WTC11 (cell line): Measurements from ENCODE around the gene FXYD6. TPM values are rescaled to one million over a fixed set of nuclear protein-coding genes. Genes with fewer than 3 reads are reported as not detected.

Experiments
- ATAC-seq: fragments of 200-7000 bp; cut with Tn5 transposase; 2 replicates; pipeline ENCODE4 v1.10.0; 2021; ENCODE audit warnings: mild to moderate bottlenecking, moderate library complexity
- CTCF ChIA-PET: fragments of 300-600 bp; sonication (Branson Sonifier 250); formaldehyde crosslinking; loops from one replicate; lab custom pipeline; 2021; ENCODE audit warnings: antibody characterized with exemption; lab: Charles Lee
- POLR2A ChIA-PET: fragments of 350-600 bp; sonication (Branson Sonifier 250); formaldehyde crosslinking; loops from one replicate; lab custom pipeline; 2021; ENCODE audit warnings: antibody characterized with exemption; lab: Charles Lee
- DNase-seq: peaks from one replicate; pipeline ENCODE4 v3.0.0; 2021; ENCODE audit warnings: low spot score
- H3K27ac Mint-ChIP-seq: 2 replicates; pipeline ENCODE4 v1.8.0; 2021; ENCODE audit warnings: mixed read lengths
- H3K27me3 Mint-ChIP-seq: 2 replicates; pipeline ENCODE4 v1.8.0; 2021; ENCODE audit warnings: low read depth, mild to moderate bottlenecking, moderate library complexity, mixed read lengths
- H3K36me3 Mint-ChIP-seq: 2 replicates; pipeline ENCODE4 v1.8.0; 2021; ENCODE audit warnings: mixed read lengths
- H3K4me1 Mint-ChIP-seq: 2 replicates; pipeline ENCODE4 v1.8.0; 2022; ENCODE audit warnings: mixed read lengths
- H3K4me3 Mint-ChIP-seq: 2 replicates; pipeline ENCODE4 v1.8.0; 2021; ENCODE audit warnings: mild to moderate bottlenecking, moderate library complexity, mixed read lengths
- H3K9me3 Mint-ChIP-seq: 2 replicates; pipeline ENCODE4 v1.8.0; 2021; ENCODE audit warnings: mixed read lengths
- CBFB ChIP-seq: sonication (generic); formaldehyde crosslinking; IDR thresholded peaks from 2 replicates; pipeline ENCODE4 v1.8.1; 2022; ENCODE audit warnings: mild to moderate bottlenecking, low read depth, missing genetic modification reagents
- FOXJ3 ChIP-seq: sonication (generic); formaldehyde crosslinking; IDR thresholded peaks from 2 replicates; pipeline ENCODE4 v1.9.0; 2021; ENCODE audit warnings: missing genetic modification reagents, mild to moderate bottlenecking, borderline replicate concordance
- JUN ChIP-seq: sonication (generic); formaldehyde crosslinking; IDR thresholded peaks from 2 replicates; pipeline ENCODE4 v1.8.0; 2023; ENCODE audit warnings: mild to moderate bottlenecking, missing genetic modification reagents
- KAT7 ChIP-seq: sonication (generic); formaldehyde crosslinking; IDR thresholded peaks from 2 replicates; pipeline ENCODE4 v1.8.1; 2023; ENCODE audit warnings: missing genetic modification reagents, mild to moderate bottlenecking, borderline replicate concordance
- NFATC4 ChIP-seq: fragments of 250-450 bp; sonication (Bioruptor Pico); IDR thresholded peaks from 2 replicates; pipeline ENCODE4 v1.9.0; 2021; ENCODE audit warnings: mild to moderate bottlenecking
- NFE2L1 ChIP-seq: sonication (generic); formaldehyde crosslinking; IDR thresholded peaks from 2 replicates; pipeline ENCODE4 v1.8.1; 2023; ENCODE audit warnings: missing genetic modification reagents
- NR1H2 ChIP-seq: sonication (generic); formaldehyde crosslinking; IDR thresholded peaks from 2 replicates; pipeline ENCODE4 v1.9.0; 2021; ENCODE audit warnings: mild to moderate bottlenecking, moderate library complexity, missing genetic modification reagents
- OVOL2 ChIP-seq: fragments of 250-450 bp; sonication (Bioruptor Pico); IDR thresholded peaks from 2 replicates; pipeline ENCODE4 v1.9.0; 2021; ENCODE audit warnings: mild to moderate bottlenecking, borderline replicate concordance
- RELA ChIP-seq: sonication (generic); formaldehyde crosslinking; IDR thresholded peaks from 2 replicates; pipeline ENCODE4 v1.8.1; 2022; ENCODE audit warnings: missing genetic modification reagents, mild to moderate bottlenecking, borderline replicate concordance
- ZNF121 ChIP-seq: sonication (generic); formaldehyde crosslinking; IDR thresholded peaks from 2 replicates; pipeline ENCODE4 v1.8.0; 2023; ENCODE audit warnings: missing genetic modification reagents
- ZNF232 ChIP-seq: sonication (generic); formaldehyde crosslinking; IDR thresholded peaks from 2 replicates; pipeline ENCODE4 v1.8.0; 2022; ENCODE audit warnings: mild to moderate bottlenecking, missing genetic modification reagents
- ZNF416 ChIP-seq: fragments of 250-450 bp; sonication (Bioruptor Pico); IDR thresholded peaks from 2 replicates; pipeline ENCODE4 v1.9.0; 2021; ENCODE audit warnings: mild to moderate bottlenecking, inconsistent platforms
- ZNF423 ChIP-seq: fragments of 250-450 bp; sonication (Bioruptor Pico); IDR thresholded peaks from 2 replicates; pipeline ENCODE4 v2.1.2; 2022; ENCODE audit warnings: mild to moderate bottlenecking, moderate library complexity
- total RNA-seq: library from RNA; stranded (reverse); gene quantifications from 3 replicates; pipeline ENCODE4 v1.2.3, GENCODE V29; 2021
- TF ChIP-seq, protein P1 (sequence below): sonication (generic); formaldehyde crosslinking; IDR thresholded peaks from 2 replicates; pipeline ENCODE4 v1.8.0; 2022; ENCODE audit warnings: mild to moderate bottlenecking, missing genetic modification reagents
- TF ChIP-seq, protein P2 (sequence below): sonication (generic); formaldehyde crosslinking; IDR thresholded peaks from 2 replicates; pipeline ENCODE4 v1.8.0; 2022; ENCODE audit warnings: mild to moderate bottlenecking, missing genetic modification reagents
- TF ChIP-seq, protein P3 (sequence below): fragments of 250-450 bp; sonication (Bioruptor Pico); conservative IDR thresholded peaks from 2 replicates; pipeline ENCODE4 v1.9.0; 2021; ENCODE audit warnings: mild to moderate bottlenecking
- TF ChIP-seq, protein P4 (sequence below): sonication (generic); formaldehyde crosslinking; IDR thresholded peaks from 2 replicates; pipeline ENCODE4 v1.8.1; 2022; ENCODE audit warnings: mild to moderate bottlenecking, moderate library complexity, missing genetic modification reagents
- TF ChIP-seq, protein P5 (sequence below): fragments of 250-450 bp; sonication (Bioruptor Pico); IDR thresholded peaks from 2 replicates; pipeline ENCODE4 v1.9.0; 2021; ENCODE audit warnings: moderate library complexity, mild to moderate bottlenecking, inconsistent platforms, borderline replicate concordance
- TF ChIP-seq, protein P6 (sequence below): sonication (generic); formaldehyde crosslinking; IDR thresholded peaks from 2 replicates; pipeline ENCODE4 v1.8.1; 2023; ENCODE audit warnings: mild to moderate bottlenecking, missing genetic modification reagents
- TF ChIP-seq, protein P7 (sequence below): sonication (generic); formaldehyde crosslinking; IDR thresholded peaks from 2 replicates; pipeline ENCODE4 v1.8.1; 2022; ENCODE audit warnings: low read depth, missing genetic modification reagents, borderline replicate concordance
- TF ChIP-seq, protein P8 (sequence below): sonication (generic); formaldehyde crosslinking; conservative IDR thresholded peaks from 2 replicates; pipeline ENCODE4 v1.8.1; 2022; ENCODE audit warnings: mild to moderate bottlenecking, missing genetic modification reagents
- TF ChIP-seq, protein P9 (sequence below): sonication (generic); formaldehyde crosslinking; IDR thresholded peaks from 2 replicates; pipeline ENCODE4 v1.8.1; 2023; ENCODE audit warnings: mild to moderate bottlenecking, moderate library complexity, missing genetic modification reagents

The FXYD6 gene
- total RNA-seq, 1 experiment from 2014 or later: 26.2 TPM

DNA sequence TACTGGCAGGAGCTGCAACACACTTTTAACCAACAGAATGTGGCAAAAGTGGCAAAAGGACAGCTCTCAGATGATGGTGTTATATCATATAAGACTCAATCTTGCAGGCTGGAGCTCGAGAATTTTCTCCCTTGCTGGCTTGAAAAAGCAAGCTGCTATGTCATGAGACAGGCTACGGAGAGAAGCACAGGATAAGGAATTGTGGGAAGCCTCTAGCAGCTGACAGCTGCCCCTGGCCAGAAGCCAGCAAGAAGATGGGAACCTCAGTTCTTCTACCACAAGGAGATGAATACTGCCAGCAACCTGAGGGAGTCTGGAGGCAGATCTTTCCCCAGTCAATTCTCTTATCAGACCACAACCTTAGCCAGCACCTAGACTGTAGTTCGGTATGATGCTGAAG is 24.6 kb downstream of the FXYD6 start:
- Mint-ChIP-seq H3K9me3 (peaks cover 13% of the 10 kb centered on the region), H3K4me3 (no peak overlapping the region), H3K27ac (no peak overlapping the region), H3K36me3 (peaks cover 8% of the 10 kb centered on the region)
- ChIA-PET POLR2A (no interaction called here), CTCF (interaction anchor here (0.8 to 3.3 kb wide), 3 partner anchors 9 to 95 kb away, joined by 4 to 9 read pairs (median 4); no protein-coding TSS in a partner anchor)
- TF ChIP-seq ZNF416 (no peak), ZNF121 (CRISPR knock-in tag) (no peak), ZNF232 (CRISPR knock-in tag) (no peak), OVOL2 (CRISPR knock-in tag) (no peak), NFATC4 (CRISPR knock-in tag) (no peak), FOXJ3 (no peak), RELA (no peak), NFE2L1 (no peak), KAT7 (no peak), NR1H2 (no peak)
- TF ChIP-seq, protein P1, sequence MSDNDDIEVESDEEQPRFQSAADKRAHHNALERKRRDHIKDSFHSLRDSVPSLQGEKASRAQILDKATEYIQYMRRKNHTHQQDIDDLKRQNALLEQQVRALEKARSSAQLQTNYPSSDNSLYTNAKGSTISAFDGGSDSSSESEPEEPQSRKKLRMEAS (CRISPR knock-in tag): no peak
- TF ChIP-seq, protein P2, sequence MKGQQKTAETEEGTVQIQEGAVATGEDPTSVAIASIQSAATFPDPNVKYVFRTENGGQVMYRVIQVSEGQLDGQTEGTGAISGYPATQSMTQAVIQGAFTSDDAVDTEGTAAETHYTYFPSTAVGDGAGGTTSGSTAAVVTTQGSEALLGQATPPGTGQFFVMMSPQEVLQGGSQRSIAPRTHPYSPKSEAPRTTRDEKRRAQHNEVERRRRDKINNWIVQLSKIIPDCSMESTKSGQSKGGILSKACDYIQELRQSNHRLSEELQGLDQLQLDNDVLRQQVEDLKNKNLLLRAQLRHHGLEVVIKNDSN (CRISPR knock-in tag): no peak
- TF ChIP-seq, protein P3, sequence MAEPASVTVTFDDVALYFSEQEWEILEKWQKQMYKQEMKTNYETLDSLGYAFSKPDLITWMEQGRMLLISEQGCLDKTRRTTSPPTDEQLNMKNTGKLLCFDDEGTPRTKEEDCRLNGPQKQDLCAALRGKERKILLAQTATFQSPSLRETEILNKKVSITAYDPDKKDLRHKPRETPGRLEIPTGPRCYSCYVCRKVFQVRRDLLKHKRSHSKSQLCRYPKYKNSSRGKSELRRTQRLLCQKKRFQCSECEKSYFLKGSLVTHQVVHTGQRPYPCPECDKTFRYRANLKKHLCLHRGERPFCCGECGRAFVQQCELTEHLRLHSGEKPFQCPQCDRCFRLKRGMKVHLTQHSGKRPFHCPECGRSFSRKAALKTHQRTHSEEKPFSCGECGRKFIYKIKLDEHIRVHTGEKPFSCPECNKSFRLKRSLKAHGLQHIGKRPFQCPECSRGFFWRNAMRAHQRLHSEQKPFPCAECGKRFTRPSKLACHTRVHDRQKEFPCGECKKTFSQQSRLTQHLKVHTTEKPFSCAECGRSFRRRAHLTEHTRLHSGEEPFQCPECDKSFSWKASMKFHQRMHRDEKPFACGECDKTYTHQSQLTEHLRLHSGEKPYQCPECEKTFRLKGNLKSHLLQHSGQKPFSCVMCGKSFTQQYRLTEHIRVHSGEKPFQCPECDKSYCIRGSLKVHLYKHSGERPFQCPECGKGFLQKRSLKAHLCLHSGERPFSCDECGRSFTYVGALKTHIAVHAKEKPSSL (CRISPR knock-in tag): no peak
- TF ChIP-seq, protein P4, sequence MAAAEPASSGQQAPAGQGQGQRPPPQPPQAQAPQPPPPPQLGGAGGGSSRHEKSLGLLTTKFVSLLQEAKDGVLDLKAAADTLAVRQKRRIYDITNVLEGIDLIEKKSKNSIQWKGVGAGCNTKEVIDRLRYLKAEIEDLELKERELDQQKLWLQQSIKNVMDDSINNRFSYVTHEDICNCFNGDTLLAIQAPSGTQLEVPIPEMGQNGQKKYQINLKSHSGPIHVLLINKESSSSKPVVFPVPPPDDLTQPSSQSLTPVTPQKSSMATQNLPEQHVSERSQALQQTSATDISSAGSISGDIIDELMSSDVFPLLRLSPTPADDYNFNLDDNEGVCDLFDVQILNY (CRISPR knock-in tag): no peak
- TF ChIP-seq, protein P5, sequence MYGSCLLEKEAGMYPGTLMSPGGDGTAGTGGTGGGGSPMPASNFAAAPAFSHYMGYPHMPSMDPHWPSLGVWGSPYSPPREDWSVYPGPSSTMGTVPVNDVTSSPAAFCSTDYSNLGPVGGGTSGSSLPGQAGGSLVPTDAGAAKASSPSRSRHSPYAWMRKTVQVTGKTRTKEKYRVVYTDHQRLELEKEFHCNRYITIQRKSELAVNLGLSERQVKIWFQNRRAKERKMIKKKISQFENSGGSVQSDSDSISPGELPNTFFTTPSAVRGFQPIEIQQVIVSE (CRISPR knock-in tag): no peak
- TF ChIP-seq, protein P6, sequence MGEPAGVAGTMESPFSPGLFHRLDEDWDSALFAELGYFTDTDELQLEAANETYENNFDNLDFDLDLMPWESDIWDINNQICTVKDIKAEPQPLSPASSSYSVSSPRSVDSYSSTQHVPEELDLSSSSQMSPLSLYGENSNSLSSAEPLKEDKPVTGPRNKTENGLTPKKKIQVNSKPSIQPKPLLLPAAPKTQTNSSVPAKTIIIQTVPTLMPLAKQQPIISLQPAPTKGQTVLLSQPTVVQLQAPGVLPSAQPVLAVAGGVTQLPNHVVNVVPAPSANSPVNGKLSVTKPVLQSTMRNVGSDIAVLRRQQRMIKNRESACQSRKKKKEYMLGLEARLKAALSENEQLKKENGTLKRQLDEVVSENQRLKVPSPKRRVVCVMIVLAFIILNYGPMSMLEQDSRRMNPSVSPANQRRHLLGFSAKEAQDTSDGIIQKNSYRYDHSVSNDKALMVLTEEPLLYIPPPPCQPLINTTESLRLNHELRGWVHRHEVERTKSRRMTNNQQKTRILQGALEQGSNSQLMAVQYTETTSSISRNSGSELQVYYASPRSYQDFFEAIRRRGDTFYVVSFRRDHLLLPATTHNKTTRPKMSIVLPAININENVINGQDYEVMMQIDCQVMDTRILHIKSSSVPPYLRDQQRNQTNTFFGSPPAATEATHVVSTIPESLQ (CRISPR knock-in tag): no peak
- TF ChIP-seq, protein P7, sequence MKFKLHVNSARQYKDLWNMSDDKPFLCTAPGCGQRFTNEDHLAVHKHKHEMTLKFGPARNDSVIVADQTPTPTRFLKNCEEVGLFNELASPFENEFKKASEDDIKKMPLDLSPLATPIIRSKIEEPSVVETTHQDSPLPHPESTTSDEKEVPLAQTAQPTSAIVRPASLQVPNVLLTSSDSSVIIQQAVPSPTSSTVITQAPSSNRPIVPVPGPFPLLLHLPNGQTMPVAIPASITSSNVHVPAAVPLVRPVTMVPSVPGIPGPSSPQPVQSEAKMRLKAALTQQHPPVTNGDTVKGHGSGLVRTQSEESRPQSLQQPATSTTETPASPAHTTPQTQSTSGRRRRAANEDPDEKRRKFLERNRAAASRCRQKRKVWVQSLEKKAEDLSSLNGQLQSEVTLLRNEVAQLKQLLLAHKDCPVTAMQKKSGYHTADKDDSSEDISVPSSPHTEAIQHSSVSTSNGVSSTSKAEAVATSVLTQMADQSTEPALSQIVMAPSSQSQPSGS (CRISPR knock-in tag): no peak
- TF ChIP-seq, all 79 proteins: peak for 0
- H3K4me1 Mint-ChIP-seq: peaks cover 25% of the 10 kb centered on the region
- ATAC-seq (no peak), DNase-seq (no peak)
- peaks cover 2% of the 10 kb centered on the region; the same call in 1 of the 2 replicates for H3K27me3 Mint-ChIP-seq

DNA sequence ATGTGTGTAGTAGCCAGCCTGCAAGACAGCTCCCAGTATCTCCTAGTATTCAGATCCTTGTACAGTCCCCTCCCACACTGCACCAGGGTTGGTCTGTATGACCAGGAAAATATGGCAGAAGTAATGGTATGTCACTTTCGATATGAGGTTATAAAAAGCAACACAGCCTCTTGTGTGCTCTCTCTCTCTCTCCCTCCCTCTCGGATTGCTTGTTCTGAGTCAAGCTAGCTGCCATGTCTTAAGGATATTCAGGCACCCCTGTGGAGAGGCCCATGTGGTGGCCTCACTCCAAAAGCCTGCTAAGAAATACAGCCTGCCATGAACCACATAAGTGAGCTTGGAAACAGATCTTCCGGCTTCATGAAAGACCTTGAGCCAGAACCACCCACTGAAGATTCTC is 25.4 kb downstream of the FXYD6 start:
- peak; percentile 61 for ATAC-seq
- Mint-ChIP-seq H3K27ac (no peak overlapping the region), H3K27me3 (peaks cover 2% of the 10 kb centered on the region; the same call in 1 of the 2 replicates), H3K4me1 (peaks cover 25% of the 10 kb centered on the region), H3K9me3 (peaks cover 13% of the 10 kb centered on the region), H3K36me3 (peaks cover 8% of the 10 kb centered on the region), H3K4me3 (no peak overlapping the region)
- ChIA-PET POLR2A (no interaction called here), CTCF (interaction anchor here (0.8 to 3.3 kb wide), 5 partner anchors 10 to 202 kb away, joined by 3 to 9 read pairs (median 4); no protein-coding TSS in a partner anchor)
- no peak for TF ChIP-seq JUN (CRISPR knock-in tag)
- TF ChIP-seq, protein P8, sequence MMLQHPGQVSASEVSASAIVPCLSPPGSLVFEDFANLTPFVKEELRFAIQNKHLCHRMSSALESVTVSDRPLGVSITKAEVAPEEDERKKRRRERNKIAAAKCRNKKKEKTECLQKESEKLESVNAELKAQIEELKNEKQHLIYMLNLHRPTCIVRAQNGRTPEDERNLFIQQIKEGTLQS (CRISPR knock-in tag): no peak
- TF ChIP-seq, protein P9, sequence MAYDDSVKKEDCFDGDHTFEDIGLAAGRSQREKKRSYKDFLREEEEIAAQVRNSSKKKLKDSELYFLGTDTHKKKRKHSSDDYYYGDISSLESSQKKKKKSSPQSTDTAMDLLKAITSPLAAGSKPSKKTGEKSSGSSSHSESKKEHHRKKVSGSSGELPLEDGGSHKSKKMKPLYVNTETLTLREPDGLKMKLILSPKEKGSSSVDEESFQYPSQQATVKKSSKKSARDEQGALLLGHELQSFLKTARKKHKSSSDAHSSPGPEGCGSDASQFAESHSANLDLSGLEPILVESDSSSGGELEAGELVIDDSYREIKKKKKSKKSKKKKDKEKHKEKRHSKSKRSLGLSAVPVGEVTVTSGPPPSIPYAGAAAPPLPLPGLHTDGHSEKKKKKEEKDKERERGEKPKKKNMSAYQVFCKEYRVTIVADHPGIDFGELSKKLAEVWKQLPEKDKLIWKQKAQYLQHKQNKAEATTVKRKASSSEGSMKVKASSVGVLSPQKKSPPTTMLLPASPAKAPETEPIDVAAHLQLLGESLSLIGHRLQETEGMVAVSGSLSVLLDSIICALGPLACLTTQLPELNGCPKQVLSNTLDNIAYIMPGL (CRISPR knock-in tag): no peak
- 0 out of 2 replicates have a peak, but pooled peaks have one; percentile 5 for TF ChIP-seq ZNF423
- TF ChIP-seq CBFB (CRISPR knock-in tag): no peak
- TF ChIP-seq, protein P7 (CRISPR knock-in tag): no peak
- no peak for DNase-seq
